GM12801 (cell line): Measurements from ENCODE around the gene LBX2.

Source experiments
- CTCF ChIP-seq: IDR thresholded peaks from one replicate; pipeline ENCODE4 v1.5.1; 2011; ENCODE audit warnings: control low read depth; ENCODE audit not compliant: insufficient read length; ENCODE audit errors: extremely low read depth

LBX2 gene

GRCh38 chr2:74448771-74449170 lies 50.6 kb downstream of the LBX2 start:
- TF ChIP-seq CTCF: no peak
